Endodermal cell (in vitro differentiated cells): Measurements from ENCODE around the gene OPHN1. TPM values are rescaled to one million over a fixed set of nuclear protein-coding genes. Genes with fewer than 3 reads are reported as not detected.

ENCODE experiments used
- DNase-seq: peaks from one replicate; pipeline ENCODE4 v3.0.0-alpha.2; 2017
- H3K27ac ChIP-seq: 2 replicates; pipeline ENCODE4 v1.5.1; 2013; ENCODE audit warnings: mild to moderate bottlenecking, low read depth, low read length, moderate library complexity
- H3K27me3 ChIP-seq: 2 replicates; pipeline ENCODE4 v1.6.1; 2013; ENCODE audit warnings: mild to moderate bottlenecking, low read length, moderate library complexity; ENCODE audit not compliant: insufficient read depth, control insufficient read depth, poor library complexity, severe bottlenecking
- H3K36me3 ChIP-seq: 2 replicates; pipeline ENCODE4 v1.7.0; 2013; ENCODE audit warnings: mild to moderate bottlenecking, low read length, moderate library complexity; ENCODE audit not compliant: control insufficient read depth, insufficient read depth
- H3K4me1 ChIP-seq: one replicate; pipeline ENCODE4 v1.7.0; 2013; ENCODE audit warnings: low read length; ENCODE audit not compliant: control insufficient read depth, insufficient read depth
- H3K4me3 ChIP-seq: 2 replicates; pipeline ENCODE4 v1.5.1; 2013; ENCODE audit warnings: mild to moderate bottlenecking, low read length, moderate library complexity
- H3K9ac ChIP-seq: 2 replicates; pipeline ENCODE4 v1.6.1; 2013; ENCODE audit warnings: mild to moderate bottlenecking, low read length, moderate library complexity; ENCODE audit not compliant: poor library complexity, severe bottlenecking; ENCODE audit errors: extremely low read depth
- H3K9me3 ChIP-seq: 2 replicates; pipeline ENCODE4 v1.6.1; 2013; ENCODE audit warnings: mild to moderate bottlenecking, low read length, moderate library complexity; ENCODE audit not compliant: control insufficient read depth
- H3K27ac Mint-ChIP-seq: 2 replicates; pipeline ENCODE4 v1.8.0; 2020; ENCODE audit warnings: mixed read lengths
- H3K27me3 Mint-ChIP-seq: 2 replicates; pipeline ENCODE4 v1.8.0; 2021; ENCODE audit warnings: mild to moderate bottlenecking, mixed read lengths; ENCODE audit not compliant: insufficient read depth
- H3K36me3 Mint-ChIP-seq: 2 replicates; pipeline ENCODE4 v1.8.0; 2020; ENCODE audit warnings: low read depth, mixed read lengths
- H3K4me1 Mint-ChIP-seq: 2 replicates; pipeline ENCODE4 v1.8.0; 2020; ENCODE audit warnings: mixed read lengths
- H3K4me3 Mint-ChIP-seq: 2 replicates; pipeline ENCODE4 v1.8.0; 2020; ENCODE audit warnings: mild to moderate bottlenecking, moderate library complexity, mixed read lengths
- H3K9me3 Mint-ChIP-seq: 2 replicates; pipeline ENCODE4 v1.8.0; 2020; ENCODE audit warnings: mild to moderate bottlenecking, mixed read lengths
- CTCF ChIP-seq: fragments of 200-600 bp; sonication (generic); conservative IDR thresholded peaks from 2 replicates; pipeline ENCODE4 v1.5.0; 2021; ENCODE audit warnings: antibody characterized with exemption, mild to moderate bottlenecking
- WGBS, 2 experiments: methylation state at CpG; one replicate each; pipeline versions ENCODE4 v1.1.5 to v1.1.7; 2013; ENCODE audit warnings: missing lambda C conversion rate in 2 of 2, mixed read lengths in 1 of 2; ENCODE audit not compliant: insufficient coverage in 1 of 2, insufficient read length in 1 of 2; 5-methylcytosine and 5-hydroxymethylcytosine counted together
- total RNA-seq, 2 donors: library from RNA; stranded (reverse); fragmentation: NEBNext Ultra II Directional in 1 of 2; extraction: Animal tissue kit (Norgen Biotek cat#: 25700) in 1 of 2; gene quantifications; 2 replicates in 1 of 2; 3 replicates in 1 of 2; pipeline ENCODE4 v1.2.1, GENCODE V29; 2021

OPHN1 gene
- total RNA-seq, 2 donors from 2014 or later: 2.9 to 5.0 TPM

- Histone ChIP-seq H3K4me1 (no peaks in the 10 kb centered on the region), H3K27ac (no peak overlapping the region), H3K9ac (peak overlapping the region; percentile 25), H3K27me3 (no peaks in the 10 kb centered on the region), H3K9me3 (no peaks in the 10 kb centered on the region), H3K36me3 (no peaks in the 10 kb centered on the region), H3K4me3 (peak overlapping the region; percentile 83)
- peaks cover 4% of the 10 kb centered on the region for H3K27me3 Mint-ChIP-seq
- peak overlapping the region; percentile 79 for H3K27ac Mint-ChIP-seq
- peak overlapping the region; percentile 79 for H3K4me3 Mint-ChIP-seq
- WGBS, 2 experiments: 12% methylated on average over 12 of the region's 12 CpGs; no CpG with 5 or more reads in 1 of the 2 experiments
- H3K36me3 Mint-ChIP-seq: no peaks in the 10 kb centered on the region
- H3K9me3 Mint-ChIP-seq: peaks cover 62% of the 10 kb centered on the region
- peaks cover 4% of the 10 kb centered on the region for H3K4me1 Mint-ChIP-seq
- DNase-seq: no peak
- no peak for TF ChIP-seq CTCF
Observed at GRCh38 chrX:68432648-68433047, 647 bp downstream of the OPHN1 start.

GRCh38 chrX:68431836-68432235, 1.5 kb downstream of the OPHN1 start:
- no peak overlapping the region for H3K27ac Mint-ChIP-seq

GRCh38 chrX:68429216-68429615, 4.1 kb downstream of the OPHN1 start:
- Mint-ChIP-seq H3K4me3 (no peak overlapping the region), H3K4me1 (peaks cover 4% of the 10 kb centered on the region), H3K27ac (no peak overlapping the region), H3K36me3 (no peaks in the 10 kb centered on the region), H3K27me3 (peaks cover 4% of the 10 kb centered on the region), H3K9me3 (peaks cover 51% of the 10 kb centered on the region)
- Histone ChIP-seq H3K4me1 (no peaks in the 10 kb centered on the region), H3K27ac (no peak overlapping the region), H3K4me3 (no peak overlapping the region), H3K9me3 (no peaks in the 10 kb centered on the region), H3K9ac (no peak overlapping the region), H3K36me3 (no peaks in the 10 kb centered on the region), H3K27me3 (no peaks in the 10 kb centered on the region)
- WGBS, 2 experiments: 92 to 94% methylated on average over 2 to 10 of the region's 10 CpGs
- no peak for TF ChIP-seq CTCF
- DNase-seq: no peak

More at GRCh38 chrX:68431836-68432235, 1.5 kb downstream of the OPHN1 start:
- no peak overlapping the region for H3K4me3 Mint-ChIP-seq
- no peak for DNase-seq
- Histone ChIP-seq H3K9ac (no peak overlapping the region), H3K36me3 (no peaks in the 10 kb centered on the region), H3K27me3 (no peaks in the 10 kb centered on the region), H3K27ac (no peak overlapping the region), H3K9me3 (no peaks in the 10 kb centered on the region), H3K4me3 (no peak overlapping the region), H3K4me1 (no peaks in the 10 kb centered on the region)
- no peak for TF ChIP-seq CTCF
- peaks cover 59% of the 10 kb centered on the region for H3K9me3 Mint-ChIP-seq
- peaks cover 4% of the 10 kb centered on the region for H3K4me1 Mint-ChIP-seq
- peaks cover 4% of the 10 kb centered on the region for H3K27me3 Mint-ChIP-seq
- WGBS, 2 experiments: 100% methylated on average over 2 of the region's 2 CpGs; no CpG with 5 or more reads in 1 of the 2 experiments
- no peaks in the 10 kb centered on the region for H3K36me3 Mint-ChIP-seq
